Colonic mucosa (tissue), 4 donors: ENCODE data around the gene SNX8. TPM values are rescaled to one million over a fixed set of nuclear protein-coding genes. Genes with fewer than 3 reads are reported as not detected.

Source experiments
- DNase-seq: peaks from one replicate; pipeline ENCODE4 v3.0.0-alpha.2; 2020
- H3K27ac ChIP-seq: fragments of 200-600 bp; one replicate; pipeline ENCODE4 v1.8.0; 2021
- H3K27me3 ChIP-seq: fragments of 200-600 bp; one replicate; pipeline ENCODE4 v1.8.0; 2021
- H3K36me3 ChIP-seq: fragments of 200-600 bp; one replicate; pipeline ENCODE4 v1.8.0; 2021
- H3K4me1 ChIP-seq: fragments of 200-600 bp; one replicate; pipeline ENCODE4 v1.8.0; 2021; ENCODE audit warnings: mild to moderate bottlenecking
- H3K4me3 ChIP-seq: fragments of 200-600 bp; one replicate; pipeline ENCODE4 v1.8.0; 2021
- H3K9ac ChIP-seq, 2 donors: one replicate each; pipeline ENCODE4 v1.7.0; 2013; ENCODE audit warnings: control low read depth in 2 of 2, low read depth in 2 of 2, low read length in 2 of 2
- H3K9me3 ChIP-seq: fragments of 200-600 bp; one replicate; pipeline ENCODE4 v1.8.0; 2021
- intact Hi-C: fragments of 100-400 bp; cut with DNase I; formaldehyde crosslinking; loops from one replicate; pipeline ENCODE4 v1.14.1; 2022
- total RNA-seq, 2 donors: library from RNA; stranded (reverse); fragmentation: NEBNext Ultra II Directional in 1 of 2; extraction: Animal tissue kit (Norgen Biotek cat#: 25700) in 1 of 2; gene quantifications; one replicate each; pipeline ENCODE4 v1.2.1, GENCODE V29; 2021
- TF ChIP-seq, protein P1 (sequence below): fragments of 200-600 bp; IDR thresholded peaks from one replicate; pipeline ENCODE4 v1.8.0; 2022; ENCODE audit warnings: antibody characterized with exemption, mild to moderate bottlenecking
- donor health status: healthy.
- donor health status: DM: no; HTN: no; CAD: no.
- donor health status: DM: no; HTN: no; CAD: no.

SNX8 gene
- total RNA-seq, 2 donors from 2014 or later: 22.4 to 36.7 TPM

DNA sequence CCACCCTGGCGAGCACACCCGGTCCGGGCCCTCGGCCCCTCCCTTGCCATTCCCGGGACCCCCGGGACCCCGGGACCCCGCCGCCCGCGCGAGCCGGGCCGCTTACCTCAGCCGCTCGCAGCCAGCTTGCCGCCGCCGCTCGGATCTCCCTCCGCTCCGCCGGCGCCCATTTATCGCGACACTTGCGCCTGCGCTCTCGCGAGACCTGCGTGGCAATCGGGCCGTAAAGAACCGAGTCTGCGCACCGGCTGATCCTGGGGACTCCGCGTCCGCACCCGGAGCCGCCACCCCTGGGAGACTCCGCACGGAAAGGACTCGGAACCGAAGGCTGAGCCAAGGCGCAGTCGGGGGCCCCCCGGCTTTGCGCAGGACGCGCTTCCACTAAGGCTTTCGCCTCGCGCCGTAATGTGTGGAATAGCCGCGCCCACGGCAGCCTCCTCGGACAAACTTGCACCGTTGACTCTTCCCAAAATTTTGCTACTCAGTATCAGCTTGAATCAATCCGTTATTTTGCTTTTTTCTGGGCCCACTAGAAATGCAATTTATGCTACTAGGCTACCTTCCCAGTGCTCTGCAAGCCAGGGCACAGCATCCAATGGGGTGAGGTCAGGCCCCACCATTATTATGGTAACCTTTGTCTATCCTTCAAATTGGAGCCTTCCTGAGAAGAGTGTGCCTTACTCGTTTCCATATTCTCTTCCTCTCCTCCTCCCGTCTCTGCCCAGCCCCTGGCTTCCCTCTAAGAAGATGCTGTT, 81.3 kb downstream of the SNX8 start, which contains the start of gene MAD1L1:
MAD1L1 (minus strand) TSS at position 180 of the 755 bp plus-strand sequence. CDS start 2,812 bp downstream, outside the sequence.
- peak; percentile 91 for DNase-seq
- peak within 1 kb of the TSS; percentile 98 for H3K4me3 ChIP-seq
- no peaks in the 10 kb centered on the region for H3K9me3 ChIP-seq
- H3K9ac ChIP-seq: peak within 1 kb of the TSS; percentile 78 to 84
- intact Hi-C loops: no loop called here
- peak within 1 kb of the TSS; percentile 53 for H3K27ac ChIP-seq
- H3K27me3 ChIP-seq: no peaks in the 10 kb centered on the region
- TF ChIP-seq, protein P1, sequence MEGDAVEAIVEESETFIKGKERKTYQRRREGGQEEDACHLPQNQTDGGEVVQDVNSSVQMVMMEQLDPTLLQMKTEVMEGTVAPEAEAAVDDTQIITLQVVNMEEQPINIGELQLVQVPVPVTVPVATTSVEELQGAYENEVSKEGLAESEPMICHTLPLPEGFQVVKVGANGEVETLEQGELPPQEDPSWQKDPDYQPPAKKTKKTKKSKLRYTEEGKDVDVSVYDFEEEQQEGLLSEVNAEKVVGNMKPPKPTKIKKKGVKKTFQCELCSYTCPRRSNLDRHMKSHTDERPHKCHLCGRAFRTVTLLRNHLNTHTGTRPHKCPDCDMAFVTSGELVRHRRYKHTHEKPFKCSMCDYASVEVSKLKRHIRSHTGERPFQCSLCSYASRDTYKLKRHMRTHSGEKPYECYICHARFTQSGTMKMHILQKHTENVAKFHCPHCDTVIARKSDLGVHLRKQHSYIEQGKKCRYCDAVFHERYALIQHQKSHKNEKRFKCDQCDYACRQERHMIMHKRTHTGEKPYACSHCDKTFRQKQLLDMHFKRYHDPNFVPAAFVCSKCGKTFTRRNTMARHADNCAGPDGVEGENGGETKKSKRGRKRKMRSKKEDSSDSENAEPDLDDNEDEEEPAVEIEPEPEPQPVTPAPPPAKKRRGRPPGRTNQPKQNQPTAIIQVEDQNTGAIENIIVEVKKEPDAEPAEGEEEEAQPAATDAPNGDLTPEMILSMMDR: no peak
- H3K4me1 ChIP-seq: no peaks in the 10 kb centered on the region
- H3K36me3 ChIP-seq: no peaks in the 10 kb centered on the region

- peak overlapping the region; percentile 98 for H3K4me3 ChIP-seq
- DNase-seq: no peak
- H3K9me3 ChIP-seq: no peaks in the 10 kb centered on the region
- H3K4me1 ChIP-seq: no peaks in the 10 kb centered on the region
- intact Hi-C loops: no loop called here
- H3K36me3 ChIP-seq: no peaks in the 10 kb centered on the region
- no peaks in the 10 kb centered on the region for H3K27me3 ChIP-seq
- peak overlapping the region; percentile 78 to 84 for H3K9ac ChIP-seq
- TF ChIP-seq, protein P1: no peak
- peak overlapping the region; percentile 53 for H3K27ac ChIP-seq
Observed at GRCh38 chr7:2231992-2232765, 82.1 kb downstream of the SNX8 start.

DNA sequence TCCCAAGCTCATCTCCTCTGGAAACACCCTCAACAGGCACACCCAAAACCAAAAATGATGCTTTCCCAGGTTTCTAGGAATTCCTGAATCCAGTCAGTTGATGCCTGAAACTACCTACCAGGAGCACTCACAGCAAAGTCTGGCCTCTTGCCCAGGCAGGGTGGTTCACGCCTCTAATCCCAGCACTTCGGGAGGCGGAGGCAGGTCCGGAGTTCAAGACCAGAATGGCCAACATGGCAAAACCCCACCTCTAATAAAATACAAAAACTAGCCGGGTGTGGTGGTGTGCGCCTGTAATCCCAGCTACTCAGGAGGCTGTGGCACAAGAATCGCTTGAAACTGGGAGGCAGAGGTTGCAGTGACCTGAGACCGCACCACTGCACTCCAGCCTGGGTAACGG, 83.4 kb downstream of the SNX8 start:
- TF ChIP-seq, protein P1: no peak
- H3K36me3 ChIP-seq: no peaks in the 10 kb centered on the region
- no peak overlapping the region for H3K27ac ChIP-seq
- intact Hi-C loops: no loop called here
- H3K9ac ChIP-seq: no peak overlapping the region
- no peaks in the 10 kb centered on the region for H3K9me3 ChIP-seq
- no peaks in the 10 kb centered on the region for H3K4me1 ChIP-seq
- H3K27me3 ChIP-seq: no peaks in the 10 kb centered on the region
- peak; percentile 61 for DNase-seq
- no peak overlapping the region for H3K4me3 ChIP-seq

GRCh38 chr7:2230226-2230625, 84.0 kb downstream of the SNX8 start:
- no peak for DNase-seq
- H3K36me3 ChIP-seq: no peaks in the 10 kb centered on the region
- no peak overlapping the region for H3K9ac ChIP-seq
- H3K4me3 ChIP-seq: no peak overlapping the region
- no peaks in the 10 kb centered on the region for H3K4me1 ChIP-seq
- intact Hi-C loops: no loop called here
- no peaks in the 10 kb centered on the region for H3K27me3 ChIP-seq
- no peak overlapping the region for H3K27ac ChIP-seq
- TF ChIP-seq, protein P1: no peak
- H3K9me3 ChIP-seq: no peaks in the 10 kb centered on the region

DNA sequence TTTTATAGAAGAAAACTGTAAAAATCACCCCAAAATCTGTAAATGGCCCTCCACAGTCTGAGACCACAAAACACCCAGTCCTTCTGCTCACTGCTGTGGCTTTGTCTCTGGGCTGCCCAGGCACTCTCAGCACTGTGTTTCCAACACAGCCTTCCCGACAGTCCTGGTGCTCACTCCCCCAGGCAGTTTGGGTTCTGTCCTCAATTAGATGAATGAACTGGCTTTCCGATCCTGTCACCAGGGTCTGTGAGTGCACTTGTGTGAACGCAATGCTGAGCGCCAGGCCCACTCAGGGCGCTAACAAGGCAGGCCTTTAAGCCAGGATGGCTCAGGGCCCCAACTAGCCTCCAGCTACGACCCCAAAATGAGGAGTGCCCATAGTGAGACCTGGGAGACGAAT, 84.8 kb downstream of the SNX8 start:
- no peak overlapping the region for H3K4me3 ChIP-seq
- TF ChIP-seq, protein P1: no peak
- no peak overlapping the region for H3K27ac ChIP-seq
- no peak for DNase-seq
- H3K4me1 ChIP-seq: no peaks in the 10 kb centered on the region
- H3K36me3 ChIP-seq: no peaks in the 10 kb centered on the region
- no peak overlapping the region for H3K9ac ChIP-seq
- H3K9me3 ChIP-seq: no peaks in the 10 kb centered on the region
- intact Hi-C loops: no loop called here
- no peaks in the 10 kb centered on the region for H3K27me3 ChIP-seq
